Measurements from ENCODE around the gene BEGAIN. TPM values are rescaled to one million over a fixed set of nuclear protein-coding genes. Genes with fewer than 3 reads are reported as not detected.

The BEGAIN gene
- total and polyA plus RNA-seq, 2 experiments from 2014 or later: 0.11 to 0.65 TPM

DNA sequence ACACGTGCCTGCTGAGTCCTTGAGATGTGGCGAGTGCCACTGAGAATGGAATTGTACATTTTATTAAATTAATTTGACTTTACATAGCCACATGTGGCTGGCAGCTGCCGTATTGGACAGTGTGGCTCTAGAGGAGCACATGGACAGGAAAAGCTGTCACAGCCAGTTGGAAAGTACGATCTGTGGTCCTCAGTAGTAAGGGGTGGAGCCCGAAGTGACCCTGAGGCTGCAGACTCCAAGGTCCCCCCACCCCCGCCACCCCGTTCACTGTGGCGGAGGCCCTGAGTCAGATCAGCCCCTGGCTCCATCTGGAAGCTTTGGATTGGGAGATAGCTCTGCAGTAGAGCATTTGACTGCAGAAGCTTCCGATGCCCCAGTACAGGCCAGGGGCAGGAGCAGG is 25.8 kb upstream of the BEGAIN start:
- WGBS, 2 experiments (ENCODE audit: low coverage in 1 of 2, low lambda C conversion rate in 2 of 2, missing lambda C conversion rate in 2 of 2): 22 to 24% methylated on average over 9 of the region's 9 CpGs
- Histone ChIP-seq H3K4me3 (no peak overlapping the region), H2AFZ (no peak overlapping the region), H3K4me1 (ENCODE audit: insufficient read depth) (no peaks in the 10 kb centered on the region), H3K27me3 (replicated peaks; ENCODE audit: insufficient read depth) (peaks cover 31% of the 10 kb centered on the region), H3K36me3 (ENCODE audit: low read depth) (no peaks in the 10 kb centered on the region), H3K27ac (no peak overlapping the region), H3K9me3 (ENCODE audit: low read depth) (no peaks in the 10 kb centered on the region), H3K9ac (no peak overlapping the region), H3K79me2 (ENCODE audit: insufficient read depth) (no peaks in the 10 kb centered on the region), H3F3A (ENCODE audit: insufficient read depth) (no peaks in the 10 kb centered on the region), H3K9me2 (ENCODE audit: insufficient read depth) (no peaks in the 10 kb centered on the region), H3K4me2 (ENCODE audit: unreplicated experiment) (no peak overlapping the region), H4K20me1 (ENCODE audit: insufficient read depth) (no peaks in the 10 kb centered on the region)
- TF ChIP-seq EZH2phosphoT487 (IDR thresholded peaks at IDR 0.05; ENCODE audit: insufficient read depth, low read depth): no peak
- TF ChIP-seq EZH2 (IDR thresholded peaks at IDR 0.05; ENCODE audit: insufficient read depth, poor library complexity, severe bottlenecking): no peak
- DNase-seq: no peak
- in situ Hi-C loops (cut with MboI): no loop called here

DNA sequence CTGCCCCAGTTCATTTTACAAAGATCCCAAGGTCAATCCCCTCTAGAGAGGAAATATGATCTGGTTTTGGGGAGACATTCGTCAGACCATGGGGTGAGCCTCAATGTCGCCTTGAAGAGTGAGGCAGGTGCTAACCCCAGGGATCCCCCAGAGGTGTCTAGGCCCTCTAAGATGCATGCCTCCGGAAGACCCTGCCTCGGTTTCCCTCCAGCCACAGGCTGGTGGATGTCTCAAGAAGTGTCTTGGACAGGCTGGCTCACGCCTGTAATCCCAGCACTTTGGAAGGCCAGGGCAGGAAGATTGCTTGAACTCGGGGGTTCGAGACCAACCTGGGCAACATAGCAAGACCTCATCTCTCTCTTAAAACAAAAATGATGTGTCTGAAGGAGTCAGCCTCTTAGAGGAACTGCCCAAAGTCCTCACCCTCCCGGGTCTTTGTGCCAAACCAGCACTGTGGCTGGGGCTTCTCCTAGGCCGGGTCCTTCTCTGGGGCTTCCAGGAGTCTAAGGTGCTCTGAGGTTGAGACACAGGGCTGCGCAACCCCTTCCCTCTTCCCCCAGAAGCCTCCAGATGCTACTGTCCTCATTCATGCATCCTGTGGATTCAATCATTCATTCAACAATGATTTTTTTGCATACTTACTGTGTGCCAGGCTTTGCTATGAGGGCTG is 24.7 kb upstream of the BEGAIN start:
- DNase-seq: no peak

DNA sequence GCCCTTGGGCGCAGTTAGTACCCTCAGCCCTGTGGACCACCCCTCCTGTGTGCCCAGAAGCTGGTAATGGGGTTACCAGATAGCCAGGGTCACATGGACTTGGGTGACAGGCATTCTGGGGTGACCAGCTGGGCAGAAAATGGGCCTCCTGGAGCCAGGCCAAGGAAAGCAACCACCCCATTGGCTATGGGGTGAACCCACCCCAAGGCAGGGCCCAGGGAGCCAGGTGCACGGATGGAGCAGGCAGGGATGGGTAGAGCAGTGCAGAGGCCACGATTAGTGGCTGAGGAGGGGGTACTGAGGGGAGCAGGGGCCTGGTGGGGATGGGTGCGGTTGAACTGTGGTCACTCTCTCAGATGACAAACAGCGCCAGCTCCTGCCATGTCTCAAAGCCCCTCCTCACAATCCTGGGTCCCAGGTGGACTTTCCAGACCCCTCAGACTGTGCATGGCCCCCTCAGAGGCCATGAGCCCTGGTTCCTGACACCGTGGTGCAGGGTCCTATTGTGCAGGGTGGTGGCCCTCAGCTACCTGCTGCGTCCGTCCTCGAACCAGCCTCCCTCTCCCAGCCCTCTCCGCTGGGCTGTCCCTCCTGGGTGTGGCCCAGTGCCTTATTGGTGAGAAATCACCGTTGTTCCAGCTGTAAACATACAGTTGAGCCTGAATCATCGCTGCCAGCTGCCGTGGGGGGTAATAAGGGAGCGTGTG is 23.4 kb upstream of the BEGAIN start:
- Histone ChIP-seq H3K4me1 (ENCODE audit: insufficient read depth) (no peaks in the 10 kb centered on the region), H4K20me1 (ENCODE audit: insufficient read depth) (no peaks in the 10 kb centered on the region), H3F3A (ENCODE audit: insufficient read depth) (no peaks in the 10 kb centered on the region), H2AFZ (no peak overlapping the region), H3K9me2 (ENCODE audit: insufficient read depth) (no peaks in the 10 kb centered on the region), H3K9ac (no peak overlapping the region), H3K4me2 (ENCODE audit: unreplicated experiment) (no peak overlapping the region), H3K27ac (no peak overlapping the region), H3K36me3 (ENCODE audit: low read depth) (no peaks in the 10 kb centered on the region), H3K27me3 (replicated peaks; ENCODE audit: insufficient read depth) (peaks cover 23% of the 10 kb centered on the region), H3K4me3 (no peak overlapping the region), H3K79me2 (ENCODE audit: insufficient read depth) (no peaks in the 10 kb centered on the region), H3K9me3 (ENCODE audit: low read depth) (no peaks in the 10 kb centered on the region)
- TF ChIP-seq EZH2phosphoT487 (IDR thresholded peaks at IDR 0.05; ENCODE audit: insufficient read depth, low read depth) (no peak), EZH2 (IDR thresholded peaks at IDR 0.05; ENCODE audit: insufficient read depth, poor library complexity, severe bottlenecking) (no peak)
- in situ Hi-C loops (cut with MboI): no loop called here
- peak; percentile 60 for DNase-seq
- WGBS, 2 experiments (ENCODE audit: low coverage in 1 of 2, low lambda C conversion rate in 2 of 2, missing lambda C conversion rate in 2 of 2): 59 to 61% methylated on average over 14 of the region's 14 CpGs

More for the DNA sequence above, 24.7 kb upstream of the BEGAIN start:
- no peak overlapping the region for H3K27ac ChIP-seq
- H3K4me1 ChIP-seq (ENCODE audit: insufficient read depth): no peaks in the 10 kb centered on the region
- WGBS, 2 experiments (ENCODE audit: low coverage in 1 of 2, low lambda C conversion rate in 2 of 2, missing lambda C conversion rate in 2 of 2): 83 to 94% methylated on average over 9 to 10 of the region's 10 CpGs
- TF ChIP-seq EZH2 (IDR thresholded peaks at IDR 0.05; ENCODE audit: insufficient read depth, poor library complexity, severe bottlenecking) (no peak), EZH2phosphoT487 (IDR thresholded peaks at IDR 0.05; ENCODE audit: insufficient read depth, low read depth) (no peak)
- H3K79me2 ChIP-seq (ENCODE audit: insufficient read depth): no peaks in the 10 kb centered on the region
- H3K9ac ChIP-seq: no peak overlapping the region
- no peaks in the 10 kb centered on the region for H3F3A ChIP-seq (ENCODE audit: insufficient read depth)
- H4K20me1 ChIP-seq (ENCODE audit: insufficient read depth): no peaks in the 10 kb centered on the region
- no peak overlapping the region for H3K4me3 ChIP-seq
- H3K27me3 ChIP-seq (replicated peaks; ENCODE audit: insufficient read depth): peaks cover 25% of the 10 kb centered on the region
- in situ Hi-C loops (cut with MboI): no loop called here
- H3K9me2 ChIP-seq (ENCODE audit: insufficient read depth): no peaks in the 10 kb centered on the region
- no peak overlapping the region for H2AFZ ChIP-seq
- no peak overlapping the region for H3K4me2 ChIP-seq (ENCODE audit: unreplicated experiment)
- H3K36me3 ChIP-seq (ENCODE audit: low read depth): no peaks in the 10 kb centered on the region
- H3K9me3 ChIP-seq (ENCODE audit: low read depth): no peaks in the 10 kb centered on the region

DNA sequence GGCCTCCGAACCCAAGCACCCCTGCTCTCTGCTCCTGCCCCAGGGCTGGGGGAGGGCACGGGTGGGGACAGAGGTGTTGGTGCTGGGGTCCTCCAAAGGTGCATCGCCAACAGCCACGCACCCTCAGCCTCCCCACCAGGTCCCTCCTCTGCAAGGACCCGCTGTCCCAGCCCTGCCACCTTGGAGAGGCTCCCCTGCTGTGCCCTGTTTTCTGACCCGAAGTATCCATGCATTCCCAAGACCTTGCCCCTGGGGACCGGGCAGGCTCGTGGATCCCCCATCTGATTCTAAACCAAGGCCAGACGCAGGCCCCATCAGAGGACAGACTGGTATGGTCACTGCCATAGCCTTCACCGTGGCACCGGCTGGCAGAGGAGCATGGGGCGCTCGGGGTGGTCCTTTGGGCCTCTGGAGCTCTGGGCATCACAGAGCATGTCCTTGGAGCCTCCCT is 22.7 kb upstream of the BEGAIN start:
- Histone ChIP-seq H3K4me2 (ENCODE audit: unreplicated experiment) (no peak overlapping the region), H4K20me1 (ENCODE audit: insufficient read depth) (no peaks in the 10 kb centered on the region), H3K9ac (no peak overlapping the region), H3K9me2 (ENCODE audit: insufficient read depth) (no peaks in the 10 kb centered on the region), H3K27me3 (replicated peaks; ENCODE audit: insufficient read depth) (peaks cover 24% of the 10 kb centered on the region), H2AFZ (no peak overlapping the region), H3K9me3 (ENCODE audit: low read depth) (no peaks in the 10 kb centered on the region), H3K4me3 (no peak overlapping the region), H3K79me2 (ENCODE audit: insufficient read depth) (no peaks in the 10 kb centered on the region), H3F3A (ENCODE audit: insufficient read depth) (no peaks in the 10 kb centered on the region), H3K27ac (no peak overlapping the region), H3K4me1 (ENCODE audit: insufficient read depth) (no peaks in the 10 kb centered on the region), H3K36me3 (ENCODE audit: low read depth) (no peaks in the 10 kb centered on the region)
- TF ChIP-seq EZH2phosphoT487 (IDR thresholded peaks at IDR 0.05; ENCODE audit: insufficient read depth, low read depth): no peak
- TF ChIP-seq EZH2 (IDR thresholded peaks at IDR 0.05; ENCODE audit: insufficient read depth, poor library complexity, severe bottlenecking): no peak
- DNase-seq: no peak
- WGBS, 2 experiments (ENCODE audit: low coverage in 1 of 2, low lambda C conversion rate in 2 of 2, missing lambda C conversion rate in 2 of 2): 65 to 68% methylated on average over 9 to 13 of the region's 13 CpGs
- in situ Hi-C loops (cut with MboI): no loop called here

Measured in GM23248 (cell line).